HepG2 (cell line): ENCODE measurements around the gene CCDC33. TPM values are rescaled to one million over a fixed set of nuclear protein-coding genes. Genes with fewer than 3 reads are reported as not detected.
A peak's percentile ranks its signal among the peaks of the same experiment; 100 is the strongest.

ENCODE experiments used
- ARID2 ChIP-seq: sonication (generic); formaldehyde crosslinking; IDR thresholded peaks from 2 replicates; pipeline ENCODE4 v1.8.1; 2022; ENCODE audit warnings: mild to moderate bottlenecking, missing genetic modification reagents, borderline replicate concordance
- BRCA1 ChIP-seq: sonication (generic); formaldehyde crosslinking; IDR thresholded peaks from 2 replicates; pipeline ENCODE4 v1.4.0; 2020; ENCODE audit warnings: missing genetic modification reagents
- ELF1 ChIP-seq: sonication (generic); formaldehyde crosslinking; IDR thresholded peaks from 2 replicates; pipeline ENCODE4 v1.4.0; 2020; ENCODE audit warnings: missing genetic modification reagents
- FOXA1 ChIP-seq, 2 experiments: fragments of 450-650 bp in 1 of 2; sonication (generic) in 1 of 2; formaldehyde crosslinking in 1 of 2; IDR thresholded peaks; 2 replicates each; pipeline versions ENCODE4 v1.4.0 to v1.6.1; 2016 to 2020; ENCODE audit warnings: missing genetic modification reagents in 1 of 2
- IRF2 ChIP-seq: IDR thresholded peaks from 2 replicates; pipeline ENCODE4 v1.6.1; 2018; ENCODE audit warnings: missing genetic modification reagents, missing compliant biosample characterization
- KAT8 ChIP-seq: IDR thresholded peaks from 2 replicates; pipeline ENCODE4 v1.6.1; 2016; ENCODE audit warnings: missing genetic modification reagents, missing compliant biosample characterization
- MIER3 ChIP-seq: IDR thresholded peaks from 2 replicates; pipeline ENCODE4 v1.6.1; 2016; ENCODE audit warnings: missing compliant biosample characterization, borderline replicate concordance
- MXI1 ChIP-seq: IDR thresholded peaks from 3 replicates; pipeline ENCODE4 v1.6.1; 2012; ENCODE audit warnings: low read depth, low read length, inconsistent platforms, borderline replicate concordance
- NFAT5 ChIP-seq: sonication (generic); formaldehyde crosslinking; IDR thresholded peaks from 2 replicates; pipeline ENCODE4 v1.4.0; 2020; ENCODE audit warnings: missing genetic modification reagents
- NRL ChIP-seq: sonication (generic); formaldehyde crosslinking; IDR thresholded peaks from 2 replicates; pipeline ENCODE4 v1.5.0; 2020; ENCODE audit warnings: missing genetic modification reagents, mild to moderate bottlenecking, moderate library complexity, borderline replicate concordance
- SOX5 ChIP-seq: IDR thresholded peaks from 2 replicates; pipeline ENCODE4 v1.6.1; 2016; ENCODE audit warnings: borderline replicate concordance
- TBX2 ChIP-seq: sonication (generic); formaldehyde crosslinking; IDR thresholded peaks from 2 replicates; pipeline ENCODE4 v1.5.0; 2020; ENCODE audit warnings: missing genetic modification reagents, mild to moderate bottlenecking, borderline replicate concordance
- TP53 ChIP-seq: sonication (generic); formaldehyde crosslinking; conservative IDR thresholded peaks from 2 replicates; pipeline ENCODE4 v1.4.0; 2020; ENCODE audit warnings: missing genetic modification reagents
- ZBTB1 ChIP-seq: sonication (generic); formaldehyde crosslinking; IDR thresholded peaks from 2 replicates; pipeline ENCODE4 v1.4.0; 2020; ENCODE audit warnings: missing genetic modification reagents, borderline replicate concordance
- ZBTB42 ChIP-seq: sonication (generic); formaldehyde crosslinking; IDR thresholded peaks from 2 replicates; pipeline ENCODE4 v1.5.0; 2020; ENCODE audit warnings: mild to moderate bottlenecking, missing genetic modification reagents
- ZNF281 ChIP-seq: sonication (generic); formaldehyde crosslinking; IDR thresholded peaks from 2 replicates; pipeline ENCODE4 v1.4.0; 2020; ENCODE audit warnings: missing genetic modification reagents, borderline replicate concordance
- ZNF572 ChIP-seq: sonication (generic); formaldehyde crosslinking; IDR thresholded peaks from 2 replicates; pipeline ENCODE4 v1.5.1; 2020; ENCODE audit warnings: mild to moderate bottlenecking, missing genetic modification reagents
- ZNF724P ChIP-seq: sonication (generic); formaldehyde crosslinking; IDR thresholded peaks from 2 replicates; pipeline ENCODE4 v1.8.0; 2022; ENCODE audit warnings: missing genetic modification reagents, borderline replicate concordance
- polyA plus RNA-seq, 8 experiments: library from polyadenylated mRNA; depleted of rRNA in 3 of 8; stranded (reverse) in 7 of 8; unstranded in 1 of 8; fragments of >200 nt; fragmentation: Illumina TruSeq in 4 of 8; extraction: Trizol in 4 of 8; gene quantifications; 2 replicates each; pipeline versions ENCODE4 v1.2.1 to v1.2.3, GENCODE V29; 2011 to 2016; ENCODE audit warnings: low read depth in 4 of 8, missing spikeins in 1 of 8, mixed read lengths in 1 of 8; ENCODE audit not compliant: insufficient read depth in 1 of 8
- total RNA-seq, 5 experiments: library from RNA; depleted of rRNA; stranded (reverse); fragments of >200 nt; fragmentation: Illumina TruSeq; extraction: Trizol; gene quantifications; 2 replicates each; pipeline ENCODE4 v1.2.3, GENCODE V29; 2016; ENCODE audit warnings: low read depth in 1 of 5

CCDC33 gene
- total and polyA plus RNA-seq, 2 of the 13 experiments (the other 11 are each of a cell fraction or from before 2014, with no cell fraction given), result 0.30 TPM; not detected in 1

- TF ChIP-seq NFAT5 (CRISPR knock-in tag), result no peak
- peak; percentile 34 for TF ChIP-seq IRF2 (CRISPR knock-in tag)
- TF ChIP-seq MIER3 (CRISPR knock-in tag), result no peak
- no peak for TF ChIP-seq ZBTB42 (CRISPR knock-in tag)
- no peak for TF ChIP-seq TP53 (CRISPR knock-in tag)
- no peak; the same call in 1 of the 2 replicates for TF ChIP-seq TBX2 (CRISPR knock-in tag)
- no peak; the same call in 1 of the 2 replicates for TF ChIP-seq ZNF281 (CRISPR knock-in tag)
- TF ChIP-seq ZNF724P, result no peak
- TF ChIP-seq ARID2, result peak; percentile 96
- TF ChIP-seq KAT8 (CRISPR knock-in tag), result peak; percentile 52; the same call in 1 of the 2 replicates
- TF ChIP-seq SOX5, result no peak
- TF ChIP-seq ZNF572 (CRISPR knock-in tag), result no peak
- no peak for TF ChIP-seq ZBTB1 (CRISPR knock-in tag)
- no peak for TF ChIP-seq BRCA1 (CRISPR knock-in tag)
- no peak for TF ChIP-seq ELF1 (CRISPR knock-in tag)
- TF ChIP-seq FOXA1 (IDR thresholded peaks at IDR 0.05), result no peak
- no peak for TF ChIP-seq FOXA1 (CRISPR knock-in tag; IDR thresholded peaks at IDR 0.05)
- TF ChIP-seq NRL (CRISPR knock-in tag), result peak; percentile 85
- TF ChIP-seq MXI1, result no peak
These were observed 129.7 kb downstream of the CCDC33 start (continued) for GRCh38 chr15:74365598-74366445.
